ENCODE results near the gene PPT2.
A peak's percentile ranks its signal among the peaks of the same experiment; 100 is the strongest.
"Not testable (repeated sequence)": the region's sequence is repeated elsewhere in the genome, so short reads cannot be mapped to it uniquely, and the experiment has no call there.

PPT2 gene

DNA sequence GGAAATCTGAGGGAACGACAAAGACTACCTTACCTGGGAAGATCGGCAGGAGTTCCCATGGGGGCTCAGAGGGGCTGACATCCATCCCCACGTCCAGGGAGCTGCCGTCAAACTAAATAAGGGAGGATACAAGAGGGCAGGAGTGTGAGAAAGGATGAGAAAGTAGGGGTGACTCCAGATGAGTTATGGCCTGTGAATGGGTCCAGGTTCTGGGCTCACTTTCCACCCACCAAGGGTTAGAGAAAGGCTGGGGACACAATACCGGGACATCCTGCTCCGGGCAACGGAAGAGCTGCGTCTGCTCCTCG lies 26.6 kb upstream of the PPT2 start:
- DNase-seq (ENCODE audit: low read depth in 2 of 2) = no peak

DNA sequence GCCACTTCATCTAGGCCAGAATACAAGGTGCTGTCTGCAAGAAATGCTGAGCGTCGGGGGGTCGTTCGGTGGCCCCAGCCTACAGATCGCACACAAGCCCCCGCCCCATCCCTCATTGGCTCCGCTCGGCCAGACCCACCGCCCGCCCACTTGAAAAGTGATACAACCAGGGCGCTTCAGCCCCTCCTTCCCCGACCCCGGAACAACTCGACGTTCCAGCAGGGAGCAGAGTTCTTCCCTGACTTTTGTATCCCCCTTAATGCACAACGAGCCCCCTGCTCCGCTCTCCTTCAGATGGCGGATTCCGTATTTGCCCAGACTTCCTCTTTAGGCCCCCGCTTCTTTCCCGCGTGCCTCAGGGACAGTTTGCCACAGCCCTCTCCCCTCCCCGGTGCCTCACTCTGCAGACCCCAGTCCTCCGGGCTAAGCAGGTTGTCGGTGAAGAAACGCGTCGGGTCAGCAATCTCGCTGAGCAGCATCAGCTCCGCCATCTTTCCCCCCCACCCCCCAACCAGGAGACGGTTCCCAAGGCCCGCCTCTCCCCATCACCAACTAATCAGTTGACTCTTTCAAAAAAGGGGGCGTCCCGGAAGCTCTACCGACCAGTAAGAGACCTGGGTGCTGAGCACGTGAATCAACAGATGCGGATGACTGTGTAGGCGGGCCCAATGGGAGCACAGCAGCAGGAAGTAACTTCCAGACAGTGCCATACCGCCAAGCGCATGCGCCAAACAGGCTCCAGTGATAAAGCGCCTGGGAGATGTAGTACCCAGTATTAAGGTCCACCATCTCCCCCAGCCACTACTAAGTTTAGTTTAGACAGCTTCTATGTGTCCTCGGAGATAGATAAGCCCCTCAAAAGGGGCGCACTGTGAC lies 26.0 kb upstream of the PPT2 start, which contains the start of gene ATF6B:
Gene ATF6B (minus strand): TSS at position 530 of the 876 bp plus-strand sequence. CDS start 39 bp downstream, at position 491.
- peak; percentile 93 to 95 for DNase-seq (ENCODE audit: low read depth in 2 of 2)

DNA sequence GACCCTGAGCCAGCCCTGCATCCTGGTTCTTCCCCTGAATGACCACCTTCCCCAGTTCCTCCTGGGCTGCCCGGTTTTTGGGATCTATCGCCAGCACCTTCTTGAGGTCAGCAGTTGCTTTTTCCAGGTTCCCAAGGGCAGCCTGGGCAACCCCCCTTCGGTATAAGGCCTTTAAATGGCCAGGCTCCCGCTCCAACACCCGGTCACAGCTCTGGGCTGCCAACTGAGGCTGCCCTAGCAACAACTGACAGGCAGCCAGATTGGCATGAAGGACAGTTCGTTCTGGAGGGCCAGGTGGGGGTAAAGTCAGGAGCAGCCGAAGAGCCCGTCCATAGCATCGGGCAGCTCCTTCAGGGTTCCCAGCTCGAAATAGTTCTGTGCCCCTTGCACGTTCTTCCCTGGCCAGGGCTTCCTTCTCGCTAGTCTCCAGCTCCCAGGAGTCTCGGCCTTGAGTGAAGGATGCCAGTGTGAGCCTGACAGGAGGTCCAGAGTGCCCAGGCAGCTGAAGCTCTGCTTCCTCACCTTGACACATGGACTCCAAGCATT lies 25.1 kb upstream of the PPT2 start:
- no peak for DNase-seq (ENCODE audit: low read depth in 2 of 2)

DNA sequence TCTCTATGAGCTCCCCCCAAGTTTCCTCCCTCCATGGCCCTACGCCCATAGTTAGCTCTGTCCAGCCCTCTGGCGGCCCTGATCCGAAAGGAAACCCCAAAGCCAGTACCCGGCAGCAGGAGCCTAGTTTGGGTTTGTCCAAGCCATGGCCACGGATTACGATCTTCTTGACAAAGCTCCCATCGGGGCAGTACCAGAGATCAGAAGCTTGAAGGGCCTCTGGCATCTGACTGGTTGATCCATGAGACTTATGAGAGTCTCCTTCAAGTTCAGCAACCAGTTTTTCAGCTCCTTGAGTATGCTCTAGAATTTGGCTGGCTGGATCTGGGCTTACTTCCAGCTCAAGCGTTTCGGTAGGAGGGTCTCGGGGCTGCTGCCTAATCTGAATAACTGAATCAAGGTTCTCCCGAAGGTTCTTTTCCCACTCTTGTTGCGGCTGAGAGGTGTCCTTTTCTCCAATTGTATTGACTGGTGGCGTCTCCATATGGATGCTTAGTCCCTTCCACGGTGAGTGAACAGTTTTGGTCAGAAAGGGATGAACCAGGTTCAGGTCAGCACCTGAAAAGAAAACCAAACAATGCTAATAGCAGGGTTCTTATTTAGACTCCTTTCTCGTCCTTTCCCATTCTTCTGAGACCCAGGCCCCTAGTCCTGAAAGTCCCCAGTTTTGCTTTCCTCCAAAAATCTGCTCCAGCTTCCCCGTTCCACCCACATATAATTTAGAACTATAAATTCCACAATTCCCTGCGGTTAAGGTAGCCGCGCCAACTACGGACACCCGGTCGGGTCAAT lies 24.4 kb upstream of the PPT2 start:
- no peak for DNase-seq (ENCODE audit: low read depth in 2 of 2)

DNA sequence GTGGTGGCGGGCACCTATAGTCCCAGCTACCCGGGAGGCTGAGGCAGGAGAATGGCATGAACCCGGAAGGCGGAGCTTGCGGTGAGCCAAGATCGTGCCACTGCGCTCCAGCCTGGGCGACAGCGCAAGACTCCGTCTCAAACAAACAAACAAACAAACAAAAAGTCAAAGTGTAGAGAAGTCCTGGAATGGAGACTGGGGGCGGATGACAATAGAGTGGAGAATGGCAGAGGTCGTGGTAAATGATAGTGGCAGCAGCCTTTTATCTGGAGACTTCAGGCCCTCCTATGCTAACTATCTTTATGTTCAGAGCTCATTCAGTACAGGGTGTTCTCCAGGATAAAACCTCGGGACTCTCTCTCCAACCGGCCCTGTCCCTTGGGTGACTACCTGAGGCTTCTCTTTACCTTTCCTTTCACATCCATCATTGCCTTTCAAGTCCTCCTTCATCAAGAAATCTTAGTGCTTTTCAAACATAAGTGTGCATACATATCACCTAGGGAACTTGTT lies 22.4 kb upstream of the PPT2 start:
- DNase-seq (ENCODE audit: low read depth in 2 of 2) = no peak

DNA sequence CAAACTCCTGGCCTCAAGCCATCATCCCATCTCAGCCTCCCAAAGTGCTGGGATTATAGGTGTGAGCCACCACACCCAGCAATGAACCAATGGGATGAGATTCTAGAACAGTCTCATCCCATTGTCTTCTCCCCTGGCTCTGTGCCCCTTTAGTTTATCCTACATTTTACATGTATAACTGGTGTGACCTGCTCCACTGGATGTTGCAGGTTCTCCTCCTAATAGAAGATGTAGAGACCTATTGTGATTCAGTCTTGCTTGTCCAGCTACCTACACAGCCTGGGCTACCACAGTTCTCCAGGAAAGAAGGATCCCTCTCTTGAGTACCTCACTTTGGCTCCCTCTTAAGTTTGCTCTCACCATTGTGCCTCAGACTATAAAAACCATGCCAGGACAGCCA lies 21.8 kb upstream of the PPT2 start:
- DNase-seq (ENCODE audit: low read depth in 2 of 2) = no peak

DNA sequence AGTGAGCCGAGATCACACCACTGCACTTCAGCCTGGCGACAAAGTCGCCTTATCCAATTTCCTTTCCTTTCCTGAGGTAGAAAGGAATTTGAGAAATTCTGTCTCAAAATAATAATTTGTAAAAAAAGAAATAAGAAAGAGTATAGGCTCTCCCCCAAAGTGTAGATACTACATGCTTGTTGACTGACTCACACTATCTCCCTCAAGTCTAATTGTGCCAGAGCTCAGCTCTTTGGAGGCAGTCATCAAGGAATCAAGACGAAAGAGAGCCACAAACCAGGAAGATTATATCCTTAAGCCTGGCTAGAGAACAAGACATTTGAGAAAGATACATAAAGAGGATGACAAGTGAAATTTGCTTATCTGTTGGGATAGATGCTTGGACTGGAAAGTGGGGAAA lies 20.2 kb upstream of the PPT2 start:
- no peak for DNase-seq (ENCODE audit: low read depth in 2 of 2)

DNA sequence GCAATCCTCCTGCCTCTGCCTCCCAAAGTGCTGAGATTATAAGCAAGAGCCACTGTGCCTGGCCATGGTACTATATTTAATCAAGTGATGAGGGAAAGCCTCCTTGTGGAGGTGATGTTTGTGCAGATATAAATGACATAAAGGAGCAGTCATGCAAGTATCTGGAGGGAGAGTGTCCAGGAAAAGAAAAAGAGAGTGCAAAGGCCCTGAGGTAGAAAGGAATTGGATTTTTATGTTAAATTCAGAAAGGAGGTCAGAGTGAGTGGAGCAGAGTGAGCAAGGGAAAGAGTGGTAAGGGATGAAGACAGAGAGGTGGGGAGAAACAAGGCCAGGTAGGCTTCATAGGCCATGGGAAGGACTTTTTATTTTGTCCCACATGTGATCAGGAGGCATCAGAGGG lies 16.5 kb upstream of the PPT2 start:
- DNase-seq (ENCODE audit: low read depth in 2 of 2) = no peak

DNA sequence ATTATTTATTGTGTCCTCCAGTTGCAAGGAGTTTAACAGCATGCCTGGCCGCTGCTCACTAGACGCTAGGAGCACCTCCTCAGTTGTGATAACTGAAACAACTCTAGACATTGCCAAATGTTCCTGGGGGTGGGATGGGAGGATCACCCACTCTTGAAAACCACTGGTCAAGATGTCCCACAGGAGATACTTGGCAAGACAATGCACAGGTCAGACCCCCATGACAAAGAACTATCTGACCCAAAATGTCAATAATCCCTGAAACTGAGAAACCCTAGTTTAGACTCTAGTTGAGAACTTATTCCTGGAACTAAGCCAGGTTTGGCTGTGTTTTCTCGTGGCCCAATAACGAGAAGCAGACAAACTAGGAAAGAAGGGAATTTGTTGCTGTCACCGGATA lies 14.4 kb upstream of the PPT2 start:
- no peak for DNase-seq (ENCODE audit: low read depth in 2 of 2)

DNA sequence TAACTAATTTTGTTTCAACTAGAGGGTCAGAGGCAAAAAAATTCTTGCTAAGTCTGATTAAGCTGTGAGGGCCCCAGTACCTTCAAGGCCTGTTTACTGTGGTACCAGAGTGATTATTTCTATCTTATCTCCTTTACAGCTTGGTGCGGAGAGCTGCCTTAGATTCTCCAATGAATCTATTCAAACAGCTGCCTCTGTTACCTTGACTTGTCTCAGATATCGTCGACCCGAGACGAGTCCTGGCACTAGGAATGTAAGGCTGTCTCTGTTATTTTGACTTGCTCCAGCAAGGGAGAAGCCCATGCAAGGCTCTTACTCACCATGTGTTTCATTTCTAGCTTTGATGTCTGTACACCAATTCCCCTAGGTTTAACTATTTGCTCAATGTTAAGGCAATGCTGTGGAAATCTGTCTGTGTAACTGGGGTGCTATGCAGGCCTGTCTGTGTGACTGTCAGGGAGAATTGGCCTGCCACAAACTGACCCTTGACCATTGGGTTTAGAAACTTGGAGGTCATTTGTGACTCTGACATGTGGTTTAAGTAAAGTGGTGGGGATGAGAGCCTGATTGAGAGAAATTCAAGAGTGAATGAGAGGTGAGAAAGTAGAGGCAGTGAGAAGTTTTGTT lies 13.4 kb upstream of the PPT2 start:
- DNase-seq (ENCODE audit: low read depth in 2 of 2) = no peak

DNA sequence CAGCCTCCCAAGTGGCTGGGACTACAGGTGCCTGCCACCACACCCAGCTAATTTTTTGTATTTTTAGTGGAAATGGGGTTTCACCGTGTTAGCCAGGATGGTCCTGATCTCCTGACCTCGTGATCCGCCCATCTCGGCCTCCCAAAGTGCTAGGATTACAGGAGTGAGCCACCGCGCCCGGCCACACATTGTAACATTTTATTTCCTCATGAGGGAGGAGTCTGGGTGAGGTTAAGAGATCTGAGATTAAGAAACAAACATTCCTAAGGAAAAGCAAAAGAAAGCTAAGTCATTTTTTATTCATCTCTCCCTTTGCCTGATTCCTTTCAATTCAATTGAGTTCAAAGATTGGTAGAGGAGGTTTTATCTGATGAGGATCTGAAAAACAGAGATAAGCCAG lies 9.7 kb upstream of the PPT2 start:
- not testable (repeated sequence) for DNase-seq (ENCODE audit: low read depth in 2 of 2)

DNA sequence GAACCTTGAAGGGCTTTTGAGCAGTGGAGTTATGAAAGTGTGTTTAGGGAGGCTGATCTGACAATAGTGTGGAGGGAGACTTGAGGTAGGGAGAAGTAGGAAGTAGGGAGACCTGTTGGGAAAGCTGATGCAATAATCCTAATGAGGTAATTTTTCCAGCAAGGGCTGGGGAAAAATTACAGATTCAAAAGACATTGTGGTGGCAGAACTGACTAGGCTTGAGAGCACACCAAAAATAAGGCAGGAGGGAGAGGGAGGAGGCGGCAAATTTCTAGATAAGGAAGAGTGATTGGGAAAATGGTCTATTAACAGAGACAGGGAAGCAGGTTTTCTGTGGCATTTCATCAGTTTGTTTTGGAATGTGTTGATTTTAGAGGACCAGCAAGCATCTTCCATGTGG lies 7.7 kb upstream of the PPT2 start:
- DNase-seq (ENCODE audit: low read depth in 2 of 2) = no peak

DNA sequence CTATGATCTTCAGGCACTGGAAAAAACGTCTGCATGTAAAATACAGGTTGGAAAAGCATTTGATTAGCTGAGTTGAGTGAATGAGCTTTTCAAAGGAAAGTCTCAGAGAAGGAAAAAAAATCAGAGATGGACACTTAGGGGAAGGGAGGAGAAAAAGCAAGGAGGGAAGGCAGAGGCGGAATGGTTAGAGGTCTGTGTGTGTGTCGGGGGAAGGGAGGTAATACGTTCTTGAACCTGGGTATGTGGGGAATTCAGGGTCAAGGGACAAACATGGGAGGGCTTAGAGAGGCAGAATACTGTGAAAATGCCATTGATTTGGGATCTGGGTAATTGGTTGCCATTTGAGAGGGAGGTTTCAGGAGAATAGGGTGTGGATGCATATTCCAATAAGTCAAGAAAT lies 7.3 kb upstream of the PPT2 start:
- DNase-seq (ENCODE audit: low read depth in 2 of 2) = no peak

DNA sequence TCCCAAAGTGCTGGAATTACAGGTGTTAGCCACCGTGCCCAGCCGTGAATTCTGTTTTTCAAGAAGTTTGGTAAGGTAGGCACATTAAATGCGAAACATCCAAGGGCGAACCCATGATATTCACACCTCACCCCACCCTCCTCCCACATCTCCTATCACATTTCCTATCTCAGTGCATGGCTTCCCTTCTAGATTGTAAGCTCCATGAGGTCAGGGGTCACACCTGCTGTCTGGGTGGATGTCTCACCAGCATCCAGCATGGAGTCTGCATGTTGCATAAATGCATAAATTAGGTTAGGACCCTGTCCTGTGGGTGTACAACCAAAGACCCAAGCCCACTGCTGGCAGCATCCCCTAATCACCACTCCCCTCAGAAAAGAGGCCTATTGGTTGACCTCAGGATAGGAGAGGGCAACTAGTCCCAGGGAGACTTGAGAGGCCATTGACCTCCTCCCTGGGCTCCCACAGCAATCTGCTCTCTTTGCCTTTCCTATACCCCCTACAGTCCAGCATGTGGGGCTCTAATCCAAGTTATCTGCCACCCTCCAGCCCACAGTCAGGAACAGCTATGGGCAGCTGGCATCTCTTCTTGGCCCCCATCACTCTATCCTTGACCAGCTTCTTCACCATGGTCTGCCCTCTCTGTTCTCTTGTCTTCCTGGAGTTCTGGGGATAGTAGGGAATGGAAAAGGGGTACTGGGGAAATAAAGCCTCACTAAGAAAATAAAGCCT lies 6.4 kb upstream of the PPT2 start:
- no peak for DNase-seq (ENCODE audit: low read depth in 2 of 2)

DNA sequence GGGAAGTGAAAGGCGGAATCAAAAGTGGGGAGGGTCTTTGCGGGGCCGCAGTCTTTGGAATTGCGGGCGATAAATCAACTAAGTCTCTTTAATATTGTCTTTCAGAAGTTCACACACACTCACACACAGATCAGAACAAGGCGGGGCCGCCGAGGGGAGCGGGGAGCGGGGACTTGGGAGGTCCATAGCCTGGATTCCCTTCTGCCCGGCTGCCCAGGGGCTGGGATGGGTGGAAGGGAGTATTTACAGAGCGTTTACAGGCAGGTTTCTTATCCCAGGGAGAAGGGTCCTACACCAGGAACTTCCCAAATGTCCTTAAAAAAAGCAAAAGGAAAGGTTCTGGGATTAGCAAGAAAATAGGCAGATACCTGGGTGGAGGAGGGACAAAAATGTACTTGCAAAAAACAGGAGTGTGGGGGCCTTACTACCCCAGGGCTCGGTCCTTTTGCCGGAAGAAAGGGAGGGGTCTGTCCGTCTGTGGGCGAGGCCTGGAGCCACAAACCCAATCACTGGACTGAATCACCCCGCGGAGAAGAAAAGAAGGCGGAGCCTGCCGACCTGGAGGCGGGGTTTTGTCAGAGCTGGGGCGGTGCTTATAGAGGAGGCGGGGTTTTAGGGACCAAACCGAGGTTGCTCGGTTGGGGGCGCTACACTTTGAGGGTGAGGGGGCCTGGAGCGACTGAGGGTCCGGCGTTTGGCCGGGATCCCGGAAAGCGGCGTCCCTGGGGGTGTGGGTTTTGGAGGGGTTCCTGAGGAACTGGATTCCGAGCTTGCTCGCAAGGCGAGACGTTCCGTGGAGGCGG lies 5.5 kb upstream of the PPT2 start:
- peak; percentile 48 to 70 for DNase-seq (ENCODE audit: low read depth in 2 of 2)

DNA sequence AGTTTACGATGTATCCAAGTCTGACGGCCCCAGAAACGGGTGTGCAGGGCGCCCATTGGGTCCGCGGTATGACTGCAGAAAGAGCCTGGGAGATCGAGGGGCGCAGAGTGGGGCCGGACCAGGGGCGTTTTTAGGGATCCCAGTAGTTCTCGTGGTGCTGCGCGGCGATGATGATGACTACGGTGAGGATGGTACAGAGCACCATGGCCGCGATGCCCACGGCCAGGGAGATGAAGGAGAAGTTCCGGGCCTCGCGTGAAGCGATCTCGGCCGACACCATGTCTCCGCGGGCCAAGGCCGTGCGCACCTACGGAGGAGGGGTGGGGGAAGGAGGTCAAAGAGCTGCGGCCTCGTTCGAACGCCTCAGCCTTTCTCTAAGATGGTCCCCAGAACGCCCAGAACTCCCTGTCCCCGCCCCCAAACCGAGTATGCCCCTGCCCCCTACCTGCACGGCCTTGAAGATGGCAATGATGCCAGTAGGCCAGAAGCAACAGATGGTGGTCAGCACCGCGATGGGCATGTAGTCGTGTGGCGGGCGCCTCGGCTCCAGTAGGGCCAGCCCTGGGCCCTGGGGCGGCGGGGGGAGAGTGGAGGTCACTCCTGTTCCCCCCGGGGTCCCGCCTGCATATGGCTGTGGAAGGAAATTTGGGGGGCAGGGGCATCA lies 4.7 kb upstream of the PPT2 start:
- no peak for DNase-seq (ENCODE audit: low read depth in 2 of 2)

DNA sequence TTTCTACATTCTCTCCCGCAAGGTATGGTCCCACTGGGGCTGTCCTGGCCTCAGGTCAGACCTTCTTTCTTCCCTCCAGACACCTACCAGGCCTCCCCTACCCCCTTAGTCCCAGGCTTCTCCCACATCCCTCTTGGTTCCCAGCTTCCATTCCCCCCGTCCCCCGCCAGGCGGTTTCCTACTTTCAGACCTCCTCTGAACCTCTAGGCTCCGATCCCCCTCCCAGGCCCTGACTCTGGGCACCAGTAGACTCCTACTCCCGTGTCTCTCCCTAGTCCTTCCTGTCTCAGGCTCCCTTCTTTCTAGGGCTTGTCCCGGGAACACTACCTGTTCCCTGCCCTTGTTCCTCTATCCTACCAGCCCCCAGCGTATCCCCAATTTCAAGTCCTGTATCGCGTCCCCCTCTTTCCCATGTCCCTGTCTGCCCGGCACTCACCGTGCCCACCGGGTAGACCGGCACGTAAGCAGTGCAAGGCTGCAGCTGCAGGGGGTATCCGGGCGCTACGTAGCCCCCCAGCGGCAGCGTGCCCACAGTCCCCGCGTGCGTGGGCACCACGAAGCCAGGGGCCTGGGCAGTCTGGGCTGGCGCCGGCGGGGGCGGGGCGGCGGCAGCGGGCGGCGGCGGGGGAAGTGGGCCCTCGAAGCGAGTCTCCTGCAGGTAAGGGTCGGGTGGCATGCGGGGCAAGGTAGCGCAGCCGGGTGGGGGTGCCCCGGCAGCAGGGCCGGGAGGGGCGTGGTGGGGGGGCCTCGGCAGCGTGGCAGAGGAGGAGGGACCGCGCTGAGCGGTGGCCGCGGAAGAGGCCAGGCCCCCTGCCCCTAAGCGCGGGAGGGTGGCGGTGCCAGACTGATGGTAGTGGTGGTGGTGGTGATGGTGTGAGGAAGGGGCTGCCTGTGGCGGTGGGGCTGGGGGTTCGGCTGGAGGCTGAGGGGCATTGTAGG lies 3.7 kb upstream of the PPT2 start:
- no peak for DNase-seq (ENCODE audit: low read depth in 2 of 2)

DNA sequence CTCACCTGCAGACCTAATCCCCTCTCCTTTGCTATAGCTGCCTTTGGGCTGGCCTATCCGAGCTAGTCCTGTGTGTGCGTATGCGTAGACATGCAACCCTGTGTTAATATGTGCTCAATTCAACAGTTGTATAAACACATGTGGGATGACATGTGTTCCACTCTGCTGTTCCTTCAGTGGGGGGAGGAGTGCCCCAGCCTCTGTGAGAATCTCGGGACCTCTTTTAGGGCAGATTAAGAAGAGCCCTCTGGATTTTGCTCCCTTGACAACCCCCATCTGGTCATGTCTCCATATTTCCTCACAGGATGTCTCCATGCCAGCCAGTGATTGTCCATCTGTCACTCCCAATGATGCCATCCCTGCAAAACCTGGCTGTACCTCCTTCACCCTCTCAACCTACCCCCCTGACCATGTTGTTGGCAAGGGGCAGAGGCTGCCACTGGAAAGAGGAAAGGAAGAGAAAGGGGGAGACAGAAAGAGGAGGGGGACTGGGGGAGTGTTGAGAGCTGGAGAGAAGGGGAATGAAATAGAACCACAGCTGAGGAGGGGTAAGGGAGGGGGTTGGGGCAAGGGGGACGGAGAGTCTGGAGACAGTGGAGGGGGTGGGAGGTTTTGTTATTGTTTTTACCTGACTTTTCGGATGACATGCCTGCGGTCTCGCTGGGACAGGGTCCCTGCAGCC lies 2.6 kb upstream of the PPT2 start:
- DNase-seq (ENCODE audit: low read depth in 2 of 2) = no peak
